K562 (cell line): ENCODE results near the gene USP48. TPM values are rescaled to one million over a fixed set of nuclear protein-coding genes. Genes with fewer than 3 reads are reported as not detected.

Experiments used
- AFF1 ChIP-seq, 2 experiments: fragments of 450-650 bp; IDR thresholded peaks; 2 replicates each; pipeline ENCODE4 v1.6.1; 2018; ENCODE audit warnings: mild to moderate bottlenecking in 2 of 2, low read depth in 1 of 2; ENCODE audit not compliant: partially characterized antibody in 2 of 2
- AFF4 ChIP-seq: sonication (generic); formaldehyde crosslinking; IDR thresholded peaks from 2 replicates; pipeline ENCODE4 v1.8.0; 2023; ENCODE audit warnings: mild to moderate bottlenecking, missing genetic modification reagents
- DACH1 ChIP-seq: fragments of 450-650 bp; IDR thresholded peaks from 2 replicates; pipeline ENCODE4 v1.6.1; 2018; ENCODE audit not compliant: partially characterized antibody
- DEAF1 ChIP-seq: fragments of 450-650 bp; formaldehyde crosslinking; IDR thresholded peaks from 2 replicates; pipeline ENCODE4 v1.4.0; 2020; ENCODE audit warnings: mild to moderate bottlenecking, moderate library complexity
- FOXJ2 ChIP-seq: fragments of 200-800 bp; sonication (Bioruptor generic); IDR thresholded peaks from 2 replicates; pipeline ENCODE4 v1.6.1; 2016; ENCODE audit warnings: missing genetic modification characterization, missing compliant biosample characterization
- IRF1 ChIP-seq: sonication (generic); formaldehyde crosslinking; IDR thresholded peaks from 2 replicates; pipeline ENCODE4 v1.8.0; 2022; ENCODE audit warnings: missing genetic modification reagents, mild to moderate bottlenecking, borderline replicate concordance
- NCOA2 ChIP-seq, 2 experiments: fragments of 450-650 bp; IDR thresholded peaks; 2 replicates each; pipeline ENCODE4 v1.6.1; 2018; ENCODE audit warnings: mild to moderate bottlenecking in 2 of 2, moderate library complexity in 1 of 2; ENCODE audit not compliant: partially characterized antibody in 2 of 2
- NFIC ChIP-seq: fragments of 450-650 bp; IDR thresholded peaks from 2 replicates; pipeline ENCODE4 v1.6.1; 2017; ENCODE audit warnings: mild to moderate bottlenecking, inconsistent platforms
- RBM15 ChIP-seq: fragments of 200-400 bp; formaldehyde crosslinking; IDR thresholded peaks from 2 replicates; pipeline ENCODE4 v1.6.1; 2018; ENCODE audit warnings: mild to moderate bottlenecking, low read length, moderate library complexity; ENCODE audit not compliant: insufficient read depth
- RBM25 ChIP-seq: fragments of 200-400 bp; formaldehyde crosslinking; IDR thresholded peaks from 2 replicates; pipeline ENCODE4 v1.6.1; 2018; ENCODE audit warnings: low read length, low read depth, moderate library complexity; ENCODE audit not compliant: severe bottlenecking
- THAP7 ChIP-seq: fragments of 250-450 bp; sonication (Bioruptor Pico); IDR thresholded peaks from 2 replicates; pipeline ENCODE4 v1.5.0; 2021
- ZNF253 ChIP-seq: fragments of 250-450 bp; sonication (Bioruptor Pico); conservative IDR thresholded peaks from 2 replicates; pipeline ENCODE4 v1.6.1; 2021; ENCODE audit warnings: mild to moderate bottlenecking
- ZNF717 ChIP-seq: fragments of 250-450 bp; sonication (Bioruptor Pico); IDR thresholded peaks from 2 replicates; pipeline ENCODE4 v1.5.0; 2021
- polyA plus RNA-seq, 8 experiments: library from polyadenylated mRNA; depleted of rRNA in 4 of 8; stranded (reverse) in 5 of 8; unstranded in 3 of 8; fragments of >200 nt; fragmentation: Nextera tagmentation in 2 of 8; fragmentation: Illumina TruSeq in 1 of 8; extraction: Ambion mirVana in 2 of 8; extraction: Trizol in 1 of 8; gene quantifications; 2 replicates each; pipeline versions ENCODE4 v1.2.1 to v1.2.3, GENCODE V29; 2011 to 2014; ENCODE audit warnings: inconsistent platforms in 1 of 8, missing spikeins in 1 of 8
- total RNA-seq, 7 experiments: library from RNA; depleted of rRNA in 6 of 7; stranded (reverse); fragments of >200 nt in 6 of 7; fragmentation: Illumina TruSeq in 2 of 7; extraction: Trizol in 2 of 7; gene quantifications; 2 replicates each; pipeline versions ENCODE4 v1.2.1 to v1.2.3, GENCODE V29; 2011 to 2021; ENCODE audit warnings: low replicate concordance in 1 of 7

USP48 gene
- total and polyA plus RNA-seq, 9 of the 15 experiments (the other 6 are each of a cell fraction or from before 2014, with no cell fraction given): 23.3 to 123 (median 106) TPM

GRCh38 chr1:21783679-21784603 lies 992 bp upstream of the USP48 start (continued):
- TF ChIP-seq THAP7 (no peak), FOXJ2 (peak; percentile 92; the same call in 1 of the 2 replicates), AFF4 (CRISPR knock-in tag) (peak; percentile 70; the same call in 1 of the 2 replicates), ZNF253 (no peak), IRF1 (CRISPR knock-in tag) (no peak), AFF1 (IDR thresholded peaks at IDR 0.05; ENCODE audit: low read depth in 1 of 2, partially characterized antibody in 2 of 2) (peak in 1 of 2 experiments; percentile 99), DEAF1 (CRISPR knock-in tag) (0 out of 2 replicates have a peak, but pooled peaks have one; percentile 9), ZNF717 (no peak), DACH1 (no peak), RBM25 (no peak), NFIC (no peak; the same call in 1 of the 2 replicates), RBM15 (no peak), NCOA2 (IDR thresholded peaks at IDR 0.05; ENCODE audit: partially characterized antibody in 2 of 2) (no peak)
